ENCODE data around the gene YTHDF1. TPM values are rescaled to one million over a fixed set of nuclear protein-coding genes. Genes with fewer than 3 reads are reported as not detected.

The YTHDF1 gene
- total and polyA plus RNA-seq, 2 donors (not counting 1 experiment from before 2014, with no cell fraction given), result 25.3 to 40.5 TPM

DNA sequence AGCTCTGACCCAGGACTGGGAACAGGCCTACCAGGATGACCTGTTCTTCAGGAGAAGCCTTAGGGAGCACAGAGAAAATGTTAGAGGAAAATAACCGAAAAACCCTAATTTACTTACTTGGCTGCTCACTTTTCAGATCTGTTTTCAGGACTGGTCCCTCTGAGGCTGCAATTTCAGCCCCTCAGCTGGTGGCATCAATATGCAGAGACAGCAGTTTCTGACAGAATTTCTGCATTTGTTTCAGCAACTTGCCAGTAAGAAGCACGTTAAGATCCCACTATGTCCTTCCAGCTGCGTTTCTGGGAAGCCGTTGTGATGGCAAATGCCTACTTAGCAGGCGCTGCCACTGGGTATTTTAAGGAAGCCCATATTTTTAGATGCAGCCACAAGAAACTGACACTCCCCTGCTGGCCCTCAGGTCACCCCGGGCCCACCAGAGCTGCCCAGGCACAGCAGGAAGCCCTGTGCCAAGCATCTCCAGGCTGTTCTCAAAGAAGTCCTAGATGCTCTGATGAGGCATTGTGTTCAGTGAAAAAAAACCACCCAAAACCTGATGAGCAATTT, 7.5 kb downstream of the YTHDF1 start:
- H3K4me2 ChIP-seq (replicated peaks; ENCODE audit: low read depth, low read length, poor library complexity, severe bottlenecking), result no peak overlapping the region
- peaks cover 97% of the 10 kb centered on the region for H4K20me1 ChIP-seq (ENCODE audit: control insufficient read depth, insufficient read depth, low read length, poor library complexity, severe bottlenecking)
- intact Hi-C loops (cut with micrococcal nuclease), result no loop called here
- Mint-ChIP-seq H3K4me1 (peaks cover 24% of the 10 kb centered on the region), H3K27me3 (no peaks in the 10 kb centered on the region), H3K4me3 (no peak overlapping the region), H3K9me3 (ENCODE audit: insufficient read depth) (no peaks in the 10 kb centered on the region), H3K27ac (no peak overlapping the region)
- no peaks in the 10 kb centered on the region for H3K9me3 ChIP-seq (ENCODE audit: control extremely low read depth in 1 of 3, control insufficient read depth in 2 of 3, insufficient read depth in 1 of 3, low read length in 2 of 3)
- peaks cover 96% of the 10 kb centered on the region for H3K79me2 ChIP-seq (ENCODE audit: control insufficient read depth, insufficient read depth, low read length)
- no peak for ATAC-seq (ENCODE audit: low read depth)
- CTCF ChIA-PET, result interaction anchor here (1.5 kb wide), 1 partner anchor 16 kb away, joined by 4 read pairs; no protein-coding TSS in a partner anchor
- H3K36me3 ChIP-seq (replicated peaks in 1 of 2; ENCODE audit: control extremely low read depth in 1 of 2, control insufficient read depth in 1 of 2, extremely low read depth in 1 of 2, insufficient read depth in 2 of 2, low read length in 1 of 2), result peaks cover 0 to 65% of the 10 kb centered on the region in 2 experiments
- TF ChIP-seq EZH2 (IDR thresholded peaks at IDR 0.05; ENCODE audit: borderline replicate concordance, insufficient read depth, low read depth, low read length, poor library complexity, severe bottlenecking), result no peak
- TF ChIP-seq, protein P1, sequence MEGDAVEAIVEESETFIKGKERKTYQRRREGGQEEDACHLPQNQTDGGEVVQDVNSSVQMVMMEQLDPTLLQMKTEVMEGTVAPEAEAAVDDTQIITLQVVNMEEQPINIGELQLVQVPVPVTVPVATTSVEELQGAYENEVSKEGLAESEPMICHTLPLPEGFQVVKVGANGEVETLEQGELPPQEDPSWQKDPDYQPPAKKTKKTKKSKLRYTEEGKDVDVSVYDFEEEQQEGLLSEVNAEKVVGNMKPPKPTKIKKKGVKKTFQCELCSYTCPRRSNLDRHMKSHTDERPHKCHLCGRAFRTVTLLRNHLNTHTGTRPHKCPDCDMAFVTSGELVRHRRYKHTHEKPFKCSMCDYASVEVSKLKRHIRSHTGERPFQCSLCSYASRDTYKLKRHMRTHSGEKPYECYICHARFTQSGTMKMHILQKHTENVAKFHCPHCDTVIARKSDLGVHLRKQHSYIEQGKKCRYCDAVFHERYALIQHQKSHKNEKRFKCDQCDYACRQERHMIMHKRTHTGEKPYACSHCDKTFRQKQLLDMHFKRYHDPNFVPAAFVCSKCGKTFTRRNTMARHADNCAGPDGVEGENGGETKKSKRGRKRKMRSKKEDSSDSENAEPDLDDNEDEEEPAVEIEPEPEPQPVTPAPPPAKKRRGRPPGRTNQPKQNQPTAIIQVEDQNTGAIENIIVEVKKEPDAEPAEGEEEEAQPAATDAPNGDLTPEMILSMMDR (IDR thresholded peaks at IDR 0.05), result no peak
- H3K27ac ChIP-seq (ENCODE audit: low read length in 2 of 2), result no peak overlapping the region
- POLR2A ChIA-PET, result no interaction called here
- no peak overlapping the region for H3K9ac ChIP-seq (ENCODE audit: low read length)
- no peak overlapping the region for H2AFZ ChIP-seq (ENCODE audit: insufficient read depth, low read depth, low read length, poor library complexity, severe bottlenecking)
- 97% methylated on average over 6 of the region's 6 CpGs for WGBS (ENCODE audit: insufficient coverage)
- H3K27me3 ChIP-seq (replicated peaks in 1 of 4; ENCODE audit: control extremely low read depth in 1 of 4, control insufficient read depth in 3 of 4, insufficient read depth in 4 of 4, low read length in 3 of 4), result no peaks in the 10 kb centered on the region
- peaks cover 0 to 6% of the 10 kb centered on the region in 2 donors for H3K4me1 ChIP-seq (ENCODE audit: control insufficient read depth in 2 of 2, insufficient read depth in 2 of 2, low read length in 2 of 2)
- no peak for DNase-seq
- no peak overlapping the region for H3K4me3 ChIP-seq (ENCODE audit: control extremely low read depth in 1 of 5, extremely low read depth in 1 of 5, insufficient read depth in 1 of 5, low read depth in 2 of 5, low read length in 4 of 5)

GRCh38 chr20:63206878-63207277, 9.1 kb downstream of the YTHDF1 start:
- peaks cover 96% of the 10 kb centered on the region for H3K79me2 ChIP-seq (ENCODE audit: control insufficient read depth, insufficient read depth, low read length)

More at GRCh38 chr20:63206878-63207277, 9.1 kb downstream of the YTHDF1 start:
- intact Hi-C loops (cut with micrococcal nuclease), result no loop called here
- no peak for DNase-seq
- no peak overlapping the region for H2AFZ ChIP-seq (ENCODE audit: insufficient read depth, low read depth, low read length, poor library complexity, severe bottlenecking)
- Mint-ChIP-seq H3K27me3 (no peaks in the 10 kb centered on the region), H3K9me3 (ENCODE audit: insufficient read depth) (no peaks in the 10 kb centered on the region), H3K4me3 (no peak overlapping the region), H3K4me1 (peaks cover 12% of the 10 kb centered on the region), H3K27ac (no peak overlapping the region)
- TF ChIP-seq, protein P1 (IDR thresholded peaks at IDR 0.05), result no peak
- TF ChIP-seq EZH2 (IDR thresholded peaks at IDR 0.05; ENCODE audit: borderline replicate concordance, insufficient read depth, low read depth, low read length, poor library complexity, severe bottlenecking), result no peak
- H3K4me3 ChIP-seq (ENCODE audit: control extremely low read depth in 1 of 5, extremely low read depth in 1 of 5, insufficient read depth in 1 of 5, low read depth in 2 of 5, low read length in 4 of 5), result no peak overlapping the region
- peaks cover 97% of the 10 kb centered on the region for H4K20me1 ChIP-seq (ENCODE audit: control insufficient read depth, insufficient read depth, low read length, poor library complexity, severe bottlenecking)
- no peaks in the 10 kb centered on the region for H3K9me3 ChIP-seq (ENCODE audit: control extremely low read depth in 1 of 3, control insufficient read depth in 2 of 3, insufficient read depth in 1 of 3, low read length in 2 of 3)
- CTCF ChIA-PET, result no interaction called here
- no peaks in the 10 kb centered on the region for H3K4me1 ChIP-seq (ENCODE audit: control insufficient read depth in 2 of 2, insufficient read depth in 2 of 2, low read length in 2 of 2)
- no peak overlapping the region for H3K27ac ChIP-seq (ENCODE audit: low read length in 2 of 2)
- H3K4me2 ChIP-seq (replicated peaks; ENCODE audit: low read depth, low read length, poor library complexity, severe bottlenecking), result no peak overlapping the region
- no peak for ATAC-seq (ENCODE audit: low read depth)
- POLR2A ChIA-PET, result no interaction called here
- H3K27me3 ChIP-seq (replicated peaks in 1 of 4; ENCODE audit: control extremely low read depth in 1 of 4, control insufficient read depth in 3 of 4, insufficient read depth in 4 of 4, low read length in 3 of 4), result no peaks in the 10 kb centered on the region
- H3K36me3 ChIP-seq (replicated peaks in 1 of 2; ENCODE audit: control extremely low read depth in 1 of 2, control insufficient read depth in 1 of 2, extremely low read depth in 1 of 2, insufficient read depth in 2 of 2, low read length in 1 of 2), result peaks cover 0 to 68% of the 10 kb centered on the region in 2 experiments
- 98% methylated on average over 9 of the region's 11 CpGs for WGBS (ENCODE audit: insufficient coverage)
- no peak overlapping the region for H3K9ac ChIP-seq (ENCODE audit: low read length)
